Measurements from ENCODE around the gene DENND1A. TPM values are rescaled to one million over a fixed set of nuclear protein-coding genes. Genes with fewer than 3 reads are reported as not detected.

The DENND1A gene
- total and polyA plus RNA-seq, 2 of the 13 experiments (the other 11 are each of a cell fraction or from before 2014, with no cell fraction given): 14.8 to 30.1 TPM

GRCh38 chr9:123425836-123426365, 504.0 kb downstream of the DENND1A start (continued):
- TF ChIP-seq ZNF577 (CRISPR knock-in tag; IDR thresholded peaks at IDR 0.05; ENCODE audit: borderline replicate concordance, low read depth) (no peak), AHDC1 (CRISPR knock-in tag; IDR thresholded peaks at IDR 0.05; ENCODE audit: borderline replicate concordance) (no peak)

GRCh38 chr9:123425261-123425821, 504.6 kb downstream of the DENND1A start:
- BruUV-seq (replicated peaks): no TSS peak
- in situ Hi-C loops (cut with HindIII; ENCODE audit: extremely low pct_ligation_motif_present, low pct_unique_long_range_greater_than_20kb): no loop called here
- H3K9me3 ChIP-seq (ENCODE audit: low read length): no peaks in the 10 kb centered on the region
- H3K27me3 ChIP-seq (ENCODE audit: control insufficient read depth in 1 of 2, insufficient read depth in 2 of 2, low read length in 2 of 2): no peaks in the 10 kb centered on the region
- no peaks in the 10 kb centered on the region for H3K4me1 ChIP-seq (ENCODE audit: insufficient read depth, low read length)
- ATAC-seq: no peak
- no peak overlapping the region for H3K27ac ChIP-seq (ENCODE audit: extremely low read length, insufficient read depth, low read length)
- DNase-seq (ENCODE audit: low spot score): no peak
- no peak overlapping the region for H2AFZ ChIP-seq (ENCODE audit: low read length)
- H3K79me2 ChIP-seq (ENCODE audit: insufficient read depth, low read length): no peaks in the 10 kb centered on the region
- no peak overlapping the region for H3K4me3 ChIP-seq (replicated peaks in 1 of 3; ENCODE audit: insufficient read depth in 1 of 3, low read depth in 2 of 3, low read length in 3 of 3)
- ChIA-PET CTCF (ENCODE audit: low intra/inter-chr PET ratio, low total read pairs) (no interaction called here), POLR2A (no interaction called here)
- no peak overlapping the region for H3K4me2 ChIP-seq (ENCODE audit: low read depth, low read length)
- H4K20me1 ChIP-seq (ENCODE audit: insufficient read depth, low read length): no peaks in the 10 kb centered on the region
- no peak for FAIRE-seq
- H3K36me3 ChIP-seq (replicated peaks in 1 of 2; ENCODE audit: control insufficient read depth in 1 of 2, insufficient read depth in 2 of 2, low read length in 2 of 2): peaks cover 7 to 47% of the 10 kb centered on the region in 2 experiments; a peak in 4 of 5 replicates
- no peak overlapping the region for H3K9ac ChIP-seq (ENCODE audit: insufficient read depth, low read depth, low read length)
- intact Hi-C loops (cut with micrococcal nuclease; ENCODE audit: unreplicated experiment): no loop called here
- WGBS (ENCODE audit: low lambda C conversion rate): 97% methylated on average over 20 of the region's 20 CpGs
- TF ChIP-seq RFX3 (CRISPR knock-in tag; IDR thresholded peaks at IDR 0.05) (no peak), CC2D1A (CRISPR knock-in tag; IDR thresholded peaks at IDR 0.05) (no peak), DR1 (CRISPR knock-in tag; IDR thresholded peaks at IDR 0.05) (no peak), TCF12 (IDR thresholded peaks at IDR 0.05) (no peak), TCF12 (CRISPR knock-in tag; IDR thresholded peaks at IDR 0.05) (no peak), ZNF124 (CRISPR knock-in tag; IDR thresholded peaks at IDR 0.05) (no peak), ZNF382 (CRISPR knock-in tag; IDR thresholded peaks at IDR 0.05; ENCODE audit: borderline replicate concordance) (no peak), HOXD1 (CRISPR knock-in tag; IDR thresholded peaks at IDR 0.05) (no peak), JUND (CRISPR knock-in tag; IDR thresholded peaks at IDR 0.05) (no peak), ETV6 (CRISPR knock-in tag; conservative IDR thresholded peaks at IDR 0.05) (no peak), PTBP1 (IDR thresholded peaks at IDR 0.05; ENCODE audit: low read depth, low read length, poor library complexity, severe bottlenecking) (no peak), ZBTB3 (CRISPR knock-in tag; IDR thresholded peaks at IDR 0.05; ENCODE audit: borderline replicate concordance, low read depth) (no peak), ZNF574 (CRISPR knock-in tag; IDR thresholded peaks at IDR 0.05) (no peak), HOXA5 (CRISPR knock-in tag; IDR thresholded peaks at IDR 0.05) (no peak)
